SH-SY5Y (cell line): ENCODE results near the gene FAM200A.

Experiments used
- GATA2 ChIP-seq: IDR thresholded peaks from 2 replicates; pipeline ENCODE4 v1.6.1; 2011; ENCODE audit warnings: mild to moderate bottlenecking, low read depth, low read length
- GATA3 ChIP-seq: IDR thresholded peaks from 2 replicates; pipeline ENCODE4 v1.6.1; 2011; ENCODE audit warnings: low read depth, mild to moderate bottlenecking, low read length, moderate library complexity

The FAM200A gene

GRCh38 chr7:99497766-99498545 is 54.0 kb downstream of the FAM200A start:
- TF ChIP-seq GATA2 (no peak), GATA3 (no peak)
